ENCODE results near the gene IFNAR2.

Gene IFNAR2

DNA sequence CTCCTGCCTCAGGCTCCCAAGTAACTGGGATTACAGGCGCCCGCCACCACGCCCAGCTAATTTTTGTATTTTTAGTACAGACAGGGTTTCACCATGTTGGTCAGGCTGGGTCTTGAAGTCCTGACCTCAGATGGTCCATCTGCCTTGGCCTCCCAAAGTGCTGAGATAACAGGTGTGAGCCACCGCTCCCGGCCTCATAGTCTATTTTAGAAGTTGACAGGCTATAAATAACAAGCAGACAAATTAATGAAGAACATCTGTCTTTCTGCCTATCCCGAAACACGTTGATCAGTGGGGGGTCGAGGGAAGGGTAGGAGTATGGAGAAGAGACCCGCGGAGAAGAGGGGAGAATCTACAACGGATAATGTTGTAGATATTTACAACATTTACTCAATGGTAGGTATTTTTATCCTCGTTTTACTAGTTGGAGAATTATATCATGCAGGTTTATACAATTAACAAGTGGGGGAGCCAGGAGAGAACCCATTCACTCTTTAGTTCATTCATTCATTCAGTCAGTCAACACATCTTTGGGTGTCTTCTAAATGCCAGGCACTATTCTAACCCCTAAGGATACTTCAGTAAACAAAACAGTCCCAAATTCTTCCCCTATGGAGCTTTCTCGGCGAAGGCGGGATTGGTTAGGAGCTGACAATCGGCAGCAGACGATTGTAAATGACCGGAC, 497 bp upstream of the IFNAR2 start:
- TF ChIP-seq, protein P1, sequence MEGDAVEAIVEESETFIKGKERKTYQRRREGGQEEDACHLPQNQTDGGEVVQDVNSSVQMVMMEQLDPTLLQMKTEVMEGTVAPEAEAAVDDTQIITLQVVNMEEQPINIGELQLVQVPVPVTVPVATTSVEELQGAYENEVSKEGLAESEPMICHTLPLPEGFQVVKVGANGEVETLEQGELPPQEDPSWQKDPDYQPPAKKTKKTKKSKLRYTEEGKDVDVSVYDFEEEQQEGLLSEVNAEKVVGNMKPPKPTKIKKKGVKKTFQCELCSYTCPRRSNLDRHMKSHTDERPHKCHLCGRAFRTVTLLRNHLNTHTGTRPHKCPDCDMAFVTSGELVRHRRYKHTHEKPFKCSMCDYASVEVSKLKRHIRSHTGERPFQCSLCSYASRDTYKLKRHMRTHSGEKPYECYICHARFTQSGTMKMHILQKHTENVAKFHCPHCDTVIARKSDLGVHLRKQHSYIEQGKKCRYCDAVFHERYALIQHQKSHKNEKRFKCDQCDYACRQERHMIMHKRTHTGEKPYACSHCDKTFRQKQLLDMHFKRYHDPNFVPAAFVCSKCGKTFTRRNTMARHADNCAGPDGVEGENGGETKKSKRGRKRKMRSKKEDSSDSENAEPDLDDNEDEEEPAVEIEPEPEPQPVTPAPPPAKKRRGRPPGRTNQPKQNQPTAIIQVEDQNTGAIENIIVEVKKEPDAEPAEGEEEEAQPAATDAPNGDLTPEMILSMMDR (IDR thresholded peaks at IDR 0.05; ENCODE audit: low read length, missing control alignments) = no peak
- DNase-seq (ENCODE audit: low read depth) = no peak

DNA sequence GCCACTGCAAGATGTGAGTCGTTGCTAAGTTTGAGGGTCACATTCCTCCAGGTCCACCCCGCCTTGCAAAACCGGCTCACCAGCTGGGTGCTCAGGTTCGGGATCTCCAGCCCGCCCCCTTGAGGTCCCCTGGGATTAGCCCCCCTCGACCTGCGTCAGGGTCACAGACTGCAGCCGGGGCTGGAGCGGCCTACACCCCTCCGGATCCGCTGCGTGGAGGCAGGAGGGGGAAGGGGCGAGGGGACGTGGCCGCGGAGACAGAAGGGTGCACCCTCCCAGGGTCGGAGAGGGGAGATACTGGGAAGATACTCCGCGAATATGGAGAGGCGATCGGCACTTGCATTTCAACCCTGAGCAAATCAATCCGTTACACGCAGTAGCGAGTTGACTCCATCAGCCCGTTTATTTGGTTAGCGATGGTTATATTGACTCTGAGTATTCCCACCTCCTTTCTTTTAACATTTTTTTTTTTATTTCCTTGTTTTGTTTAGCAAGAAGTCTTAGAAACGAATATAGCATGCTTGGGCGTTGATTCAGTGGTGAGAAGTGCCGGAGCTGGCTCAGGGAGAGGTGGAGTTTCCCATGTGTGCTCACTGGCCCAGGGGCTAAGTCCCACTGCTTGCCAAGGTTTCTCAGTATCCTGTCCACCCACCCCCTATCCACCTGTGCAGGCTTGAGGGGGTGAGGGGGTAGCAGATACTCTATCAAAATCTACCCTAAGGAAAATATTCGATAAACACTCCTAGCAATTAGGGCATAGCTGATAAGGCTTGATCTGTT, 997 bp downstream of the IFNAR2 start:
- DNase-seq (ENCODE audit: low read depth) = peak; percentile 65
- peak overlapping the region; percentile 87 for H3K4me3 ChIP-seq (replicated peaks; ENCODE audit: low read depth, low read length)
- TF ChIP-seq, protein P1 (IDR thresholded peaks at IDR 0.05; ENCODE audit: low read length, missing control alignments) = no peak

More for the DNA sequence above, 497 bp upstream of the IFNAR2 start:
- H3K4me3 ChIP-seq (replicated peaks; ENCODE audit: low read depth, low read length) = peak overlapping the region; percentile 52

DNA sequence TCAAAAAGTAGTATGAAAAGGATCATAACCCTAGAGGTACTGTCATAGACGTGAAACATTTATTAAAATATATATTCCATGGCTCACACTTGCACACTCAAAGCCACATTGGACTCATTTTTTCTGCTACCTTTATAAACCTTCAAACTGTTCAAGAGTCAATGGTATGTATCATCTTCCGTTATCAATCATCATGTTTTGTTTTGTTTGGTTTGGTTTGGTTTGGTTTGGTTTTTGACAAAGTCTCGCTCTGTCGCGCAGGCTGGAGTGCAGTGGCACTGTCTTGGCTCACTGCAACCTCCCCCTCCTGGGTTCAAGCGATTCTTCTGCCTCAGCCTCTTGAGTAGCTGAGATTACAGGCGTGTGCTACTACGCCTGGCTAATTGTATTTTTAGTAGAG, 1.8 kb downstream of the IFNAR2 start:
- peak overlapping the region; percentile 87 for H3K4me3 ChIP-seq (replicated peaks; ENCODE audit: low read depth, low read length)
- TF ChIP-seq, protein P1 (IDR thresholded peaks at IDR 0.05; ENCODE audit: low read length, missing control alignments) = no peak
- DNase-seq (ENCODE audit: low read depth) = no peak

DNA sequence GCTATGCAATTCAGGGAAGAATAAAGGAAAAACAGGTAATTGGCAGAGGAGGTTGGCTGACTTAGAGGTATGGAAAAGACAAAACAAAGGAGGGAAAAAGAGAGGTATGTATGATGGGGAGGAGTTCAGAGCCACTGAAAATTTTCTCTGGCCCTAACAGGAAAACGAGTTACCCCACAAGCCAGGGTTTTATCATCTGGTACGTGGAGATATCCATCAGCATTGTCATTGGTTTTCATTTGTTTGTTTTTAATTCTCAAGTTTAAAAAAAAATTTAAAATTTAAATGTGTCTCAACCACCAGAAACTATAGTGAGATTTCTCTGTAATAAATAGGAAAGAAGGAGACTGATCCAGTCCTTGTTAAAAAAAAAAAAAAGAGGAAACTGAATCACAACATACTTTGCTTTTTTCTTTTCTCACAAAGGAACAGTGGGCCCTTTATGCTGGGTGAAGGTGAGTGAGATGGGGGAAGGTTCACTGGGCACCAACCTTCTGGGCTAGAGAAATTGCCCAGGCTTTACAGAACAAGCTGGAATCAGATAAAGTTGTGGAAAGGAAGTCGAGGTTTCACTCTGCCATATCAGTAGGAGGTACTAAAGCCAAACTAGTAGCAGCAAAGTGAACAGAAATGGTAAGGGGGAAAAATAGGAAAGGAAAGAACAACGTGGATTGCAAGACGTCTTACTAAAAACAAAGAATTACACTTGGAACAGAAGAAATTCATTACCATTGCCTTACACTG, 2.7 kb downstream of the IFNAR2 start:
- H3K4me3 ChIP-seq (replicated peaks; ENCODE audit: low read depth, low read length) = peak overlapping the region; percentile 19
- DNase-seq (ENCODE audit: low read depth) = peak; percentile 23
- TF ChIP-seq, protein P1 (IDR thresholded peaks at IDR 0.05; ENCODE audit: low read length, missing control alignments) = no peak

DNA sequence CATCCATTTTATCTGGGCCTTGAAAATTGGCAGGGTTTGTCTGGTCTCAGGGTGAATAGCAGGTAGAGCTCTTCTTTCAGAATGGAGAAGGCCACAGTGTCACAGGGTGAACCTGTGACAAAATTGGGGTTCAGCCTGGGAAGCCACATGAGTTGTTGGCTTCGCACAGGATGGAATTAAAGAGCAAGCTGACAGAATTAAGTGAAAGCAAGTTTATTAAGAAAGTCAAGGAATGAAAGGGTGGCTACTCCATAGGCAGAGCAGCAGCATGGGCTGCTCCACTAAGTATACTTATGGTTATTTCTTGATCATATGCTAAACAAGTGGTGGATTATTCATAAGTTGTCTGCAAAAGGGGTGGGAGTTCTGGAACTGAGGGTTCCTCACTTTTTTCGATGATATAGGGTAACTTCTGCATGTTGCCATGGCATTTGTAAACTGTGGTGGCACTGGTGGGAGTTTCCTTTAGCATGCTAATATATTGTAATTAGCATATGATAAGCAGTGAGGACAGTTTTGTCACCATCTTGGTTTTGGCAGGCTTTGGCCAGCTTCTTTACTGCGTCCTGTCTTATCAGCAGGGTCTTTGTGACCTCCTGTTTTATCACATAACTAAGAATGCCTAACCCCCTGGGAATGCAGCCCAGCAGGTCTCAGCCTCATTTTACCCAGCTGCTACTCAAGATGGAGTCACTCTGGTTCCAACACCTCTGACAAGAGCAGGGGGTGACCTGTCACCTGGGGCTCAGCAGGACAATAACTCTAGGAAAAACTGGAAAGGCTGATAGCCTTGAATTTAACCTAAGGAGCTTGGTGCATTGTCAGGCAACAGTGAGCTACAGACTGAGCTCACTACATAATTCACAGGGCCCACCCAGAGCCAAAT, 5.1 kb downstream of the IFNAR2 start:
- TF ChIP-seq, protein P1 (IDR thresholded peaks at IDR 0.05; ENCODE audit: low read length, missing control alignments) = no peak
- H3K4me3 ChIP-seq (replicated peaks; ENCODE audit: low read depth, low read length) = no peak overlapping the region
- DNase-seq (ENCODE audit: low read depth) = no peak

DNA sequence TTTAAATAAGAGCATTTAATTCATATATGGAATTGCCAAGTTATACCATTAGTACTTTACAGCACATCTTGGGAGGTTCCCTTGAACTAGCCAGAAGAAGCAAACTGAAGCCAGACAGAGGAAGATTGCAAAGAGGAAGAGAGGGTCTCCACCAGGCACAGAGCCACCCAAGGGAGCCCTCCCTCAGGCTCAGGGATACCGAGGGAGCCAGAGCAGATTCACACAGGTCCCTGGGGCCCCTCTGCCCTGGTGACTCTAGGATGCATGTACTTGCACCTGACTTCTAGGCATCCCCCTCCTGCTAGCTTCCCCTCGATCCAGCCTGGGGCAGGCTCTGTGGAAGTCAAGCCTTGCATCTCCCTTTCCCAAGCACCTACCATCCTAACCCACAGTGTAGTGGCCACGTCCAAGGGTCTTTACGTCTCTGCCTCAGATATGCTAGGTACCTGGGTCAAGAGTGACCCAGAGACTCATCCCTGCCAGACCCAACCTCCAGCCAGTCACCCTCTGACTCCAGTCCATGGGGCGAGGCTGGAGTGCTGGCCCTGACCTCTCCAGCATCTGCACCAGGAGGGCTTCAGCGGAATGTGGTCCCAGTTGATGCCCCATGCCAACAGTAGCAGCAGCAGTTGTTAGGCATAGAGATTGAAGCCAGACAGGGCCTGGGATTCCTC, 6.4 kb downstream of the IFNAR2 start:
- DNase-seq (ENCODE audit: low read depth) = no peak
- H3K4me3 ChIP-seq (replicated peaks; ENCODE audit: low read depth, low read length) = no peak overlapping the region
- TF ChIP-seq, protein P1 (IDR thresholded peaks at IDR 0.05; ENCODE audit: low read length, missing control alignments) = no peak

Data from fibroblast of pulmonary artery (primary cell).